HG02981 (cell line): Measurements from ENCODE around the gene DOCK3.
A peak's percentile ranks its signal among the peaks of the same experiment; 100 is the strongest.
"Not testable (repeated sequence)": the region's sequence is repeated elsewhere in the genome, so short reads cannot be mapped to it uniquely, and the experiment has no call there.

ENCODE experiments used
- ATAC-seq: cut with Tn5 transposase; IDR thresholded peaks from one replicate; pipeline ENCODE4 v1.9.1; 2021; ENCODE audit warnings: mild to moderate bottlenecking, moderate library complexity; ENCODE audit not compliant: unreplicated experiment

The DOCK3 gene

GRCh38 chr3:51380601-51381332, 706.0 kb downstream of the DOCK3 start:
- ATAC-seq = no peak

DNA sequence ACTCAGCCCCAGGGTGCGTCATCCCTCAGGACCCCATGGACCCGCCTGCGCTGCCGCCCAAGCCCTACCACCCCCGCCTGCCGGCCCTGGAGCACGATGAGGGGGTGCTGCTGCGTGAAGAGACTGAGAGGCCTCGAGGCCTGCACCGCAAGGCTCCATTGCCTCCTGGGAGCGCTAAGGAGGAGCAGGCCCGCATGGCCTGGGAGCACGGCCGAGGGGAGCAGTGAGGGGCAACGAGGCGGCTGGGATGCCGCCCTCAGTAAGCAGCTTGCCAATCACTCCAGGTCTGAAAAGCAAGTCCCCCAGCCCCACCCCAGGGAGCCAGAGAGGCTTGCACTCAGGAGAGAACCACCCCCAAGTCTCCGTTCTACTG, 706.6 kb downstream of the DOCK3 start:
- no peak for ATAC-seq

- no peak for ATAC-seq
Observed at GRCh38 chr3:51382076-51382745, 707.5 kb downstream of the DOCK3 start.

DNA sequence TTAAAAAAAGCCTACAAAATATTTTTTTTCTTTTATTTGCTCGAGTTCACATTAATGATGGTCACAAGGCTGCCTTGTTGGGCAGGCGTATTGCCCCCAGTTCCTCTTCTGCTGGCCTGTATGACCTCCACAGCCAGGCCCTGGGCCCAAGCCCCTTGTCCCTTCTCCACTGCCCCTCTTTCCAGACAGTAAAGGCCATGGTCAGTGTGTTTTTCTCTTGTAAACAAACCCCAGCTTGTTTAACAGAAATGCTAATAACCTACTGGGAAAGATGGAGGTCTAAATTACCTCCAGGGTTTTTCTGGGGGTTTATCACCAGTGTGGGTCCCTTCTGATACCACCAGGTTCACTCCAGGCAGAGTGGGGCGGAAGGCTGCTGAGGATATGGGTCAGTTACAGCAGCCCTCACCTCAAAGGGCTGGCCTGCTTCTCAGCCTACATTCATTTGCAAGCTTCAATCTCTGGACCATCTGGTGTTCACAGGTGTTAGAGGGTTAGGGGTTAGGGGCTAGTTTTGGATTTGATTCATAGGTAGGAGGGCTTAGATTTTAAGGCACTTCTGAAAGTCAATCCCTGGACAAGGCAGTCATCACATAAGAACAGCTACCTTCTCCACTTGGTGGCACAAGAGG, 708.3 kb downstream of the DOCK3 start:
- ATAC-seq = no peak

- ATAC-seq = peak; percentile 14
Observed at GRCh38 chr3:51384055-51384725, 709.5 kb downstream of the DOCK3 start.

GRCh38 chr3:51384726-51385473, 710.2 kb downstream of the DOCK3 start, which contains the start of gene MANF:
MANF (plus strand) TSS chr3:51385291; CDS start chr3:51385343, 52 bp downstream.
- peak; percentile 96 for ATAC-seq

- ATAC-seq = no peak
Observed at GRCh38 chr3:51385621-51386091, 710.9 kb downstream of the DOCK3 start.

DNA sequence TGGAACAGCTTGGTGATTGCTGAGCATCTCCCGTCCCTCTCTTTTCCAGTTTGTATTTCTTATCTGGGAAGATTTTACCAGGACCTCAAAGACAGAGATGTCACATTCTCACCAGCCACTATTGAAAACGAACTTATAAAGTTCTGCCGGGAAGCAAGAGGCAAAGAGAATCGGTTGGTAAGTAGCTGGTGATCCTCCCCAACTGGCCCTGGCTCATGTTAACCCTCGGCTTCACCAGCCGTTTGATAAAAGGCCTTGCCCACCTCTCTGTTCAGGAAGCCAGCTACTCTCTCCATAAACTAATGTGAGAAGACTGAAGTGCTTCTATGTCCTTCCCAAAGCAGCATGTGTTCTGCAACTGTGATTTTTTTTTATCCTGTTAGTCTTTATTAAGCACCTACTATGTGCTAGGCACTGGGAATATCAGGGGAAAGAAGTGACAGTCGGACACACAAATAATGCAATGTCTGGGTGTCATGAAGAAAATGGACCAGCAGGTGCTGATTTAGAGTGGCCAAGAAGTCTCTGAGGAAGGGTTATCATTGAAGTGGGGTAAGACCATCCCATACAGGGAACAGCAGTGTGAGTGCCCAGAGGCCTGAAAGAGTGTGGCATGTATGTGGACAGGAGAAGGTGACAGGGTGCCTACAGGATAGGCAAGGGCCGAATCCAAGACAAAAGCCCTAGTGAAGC, 711.6 kb downstream of the DOCK3 start:
- ATAC-seq = no peak

DNA sequence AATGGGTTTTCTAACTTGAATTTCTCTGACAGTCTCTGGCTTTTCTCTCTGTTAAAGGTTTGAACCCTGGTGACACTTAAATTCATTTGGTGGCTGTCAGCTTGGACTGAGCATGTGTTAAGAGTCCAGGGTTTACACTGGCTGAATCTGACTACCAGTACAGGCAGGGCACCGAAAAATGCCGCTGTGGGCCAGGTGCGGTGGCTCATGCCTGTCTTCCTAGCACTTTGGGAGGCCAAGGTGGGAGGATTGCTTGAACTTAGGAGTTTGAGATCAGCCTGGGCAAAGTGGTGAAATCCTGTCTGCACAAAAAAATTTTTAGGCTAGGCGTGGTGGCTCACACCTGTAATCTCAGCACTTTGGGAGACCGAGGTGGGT, 712.1 kb downstream of the DOCK3 start:
- ATAC-seq = no peak

- not testable (repeated sequence) for ATAC-seq
Observed at GRCh38 chr3:51387281-51387680, 712.6 kb downstream of the DOCK3 start.

DNA sequence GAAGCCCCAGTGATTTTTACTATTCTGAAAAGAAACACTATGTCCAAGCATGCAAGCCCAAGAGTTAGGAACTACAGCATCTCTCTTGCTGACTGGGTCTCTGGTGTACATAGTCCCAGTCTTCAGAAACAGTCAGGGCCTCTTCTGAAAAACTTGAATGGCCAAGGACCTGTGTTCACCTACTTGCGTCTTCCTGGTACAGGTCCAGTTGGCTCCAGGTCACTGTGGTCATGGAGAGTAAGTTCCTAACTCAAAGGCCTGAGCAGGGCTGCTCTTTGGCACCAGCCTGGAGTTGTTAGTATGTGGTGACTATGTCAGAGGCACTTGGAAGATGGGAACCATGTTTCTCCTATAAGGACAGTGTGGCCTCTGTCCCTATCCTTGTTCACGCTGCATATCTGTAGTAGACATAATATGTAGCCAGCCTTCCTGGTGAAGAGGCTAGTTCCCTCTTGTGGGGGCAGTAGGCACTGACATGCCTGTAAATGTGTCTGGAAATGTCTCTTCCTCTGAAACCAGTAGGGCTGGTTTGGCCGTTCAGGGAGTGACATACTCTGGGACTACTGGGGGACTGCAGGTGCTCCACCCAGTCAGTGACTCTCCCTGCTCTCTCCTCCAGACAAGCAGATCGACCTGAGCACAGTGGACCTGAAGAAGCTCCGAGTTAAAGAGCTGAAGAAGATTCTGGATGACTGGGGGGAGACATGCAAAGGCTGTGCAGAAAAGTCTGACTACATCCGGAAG, 713.7 kb downstream of the DOCK3 start:
- ATAC-seq = no peak

DNA sequence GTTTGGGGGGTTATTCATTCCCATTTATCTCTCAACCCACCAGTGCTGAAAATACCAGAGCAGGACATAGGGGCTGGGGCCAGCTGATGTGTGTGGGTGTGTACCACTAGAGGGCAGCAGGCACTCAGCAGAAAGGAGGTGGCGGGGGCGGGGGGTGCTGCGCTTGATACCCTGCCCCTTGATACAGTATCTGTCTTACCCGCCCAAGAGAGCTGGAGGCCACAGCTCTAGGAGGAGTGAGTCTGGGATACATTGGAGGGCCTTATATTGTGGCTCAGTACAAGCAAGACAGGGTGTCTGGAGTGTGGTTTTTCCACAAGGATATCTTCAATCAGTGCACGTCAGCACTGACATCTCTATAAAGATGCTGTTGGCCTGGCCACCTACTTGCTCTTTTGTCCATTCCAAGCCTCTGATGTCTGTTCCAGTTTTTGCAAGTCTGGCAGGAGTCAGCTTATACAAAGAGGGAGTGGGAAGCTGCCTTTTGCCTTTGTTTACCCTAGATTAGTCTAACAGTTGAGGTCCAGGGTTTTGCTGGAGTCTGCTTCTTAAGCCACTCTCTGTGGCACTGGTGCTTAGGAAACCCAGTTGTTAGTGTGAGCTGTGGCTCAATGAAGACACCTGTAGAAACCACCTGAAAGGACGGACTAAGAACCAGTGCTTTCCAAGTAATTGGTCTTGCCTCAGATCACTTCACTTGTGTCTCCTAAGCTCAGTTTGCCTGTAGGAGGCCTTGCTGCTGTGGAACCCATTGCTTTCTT, 714.9 kb downstream of the DOCK3 start:
- ATAC-seq = no peak

DNA sequence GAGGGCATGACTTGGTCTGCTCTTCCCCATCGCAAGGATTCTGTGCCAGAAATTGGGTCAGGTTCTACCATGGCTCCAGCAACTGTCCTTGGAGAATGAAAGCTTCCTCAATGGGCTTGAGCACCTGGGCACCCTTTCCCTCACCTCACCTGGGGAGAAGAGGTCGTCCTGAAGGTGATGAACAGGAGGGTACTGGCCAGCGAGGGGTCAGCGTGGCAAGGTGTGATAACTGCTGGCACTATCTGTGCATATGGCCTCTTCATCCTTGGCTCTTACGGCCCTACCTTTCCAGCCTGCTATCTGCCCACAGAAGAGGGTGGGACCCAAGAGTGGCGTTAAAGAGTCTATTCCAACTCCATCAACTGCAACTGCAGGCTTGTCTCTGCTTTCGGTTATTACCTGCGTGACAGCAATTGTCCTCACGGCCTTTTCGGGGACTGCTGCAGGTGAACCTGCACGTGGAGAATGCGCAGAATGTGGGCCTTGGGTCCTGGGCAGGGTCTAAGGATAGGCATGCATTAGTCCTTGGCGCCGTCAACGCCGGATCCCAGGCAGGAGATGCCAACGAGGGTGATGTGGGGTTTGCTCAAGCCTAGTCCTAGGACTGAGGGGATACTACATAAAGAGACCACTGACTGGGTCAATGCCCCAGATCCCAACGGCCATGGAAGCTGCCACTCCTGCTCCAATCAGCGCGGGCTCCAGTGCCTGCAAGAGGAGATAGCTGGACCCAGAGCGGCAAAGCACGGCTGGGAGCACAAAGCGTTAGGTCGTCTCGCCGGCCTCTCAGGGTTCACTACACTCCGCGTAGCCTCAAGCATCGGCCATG, 715.7 kb downstream of the DOCK3 start:
- no peak for ATAC-seq

- ATAC-seq = peak; percentile 93
Observed at GRCh38 chr3:51391075-51391565, 716.4 kb downstream of the DOCK3 start, which contains the start of gene RBM15B. RBM15B (plus strand) TSS chr3:51391285; CDS start chr3:51391400, 115 bp downstream.

DNA sequence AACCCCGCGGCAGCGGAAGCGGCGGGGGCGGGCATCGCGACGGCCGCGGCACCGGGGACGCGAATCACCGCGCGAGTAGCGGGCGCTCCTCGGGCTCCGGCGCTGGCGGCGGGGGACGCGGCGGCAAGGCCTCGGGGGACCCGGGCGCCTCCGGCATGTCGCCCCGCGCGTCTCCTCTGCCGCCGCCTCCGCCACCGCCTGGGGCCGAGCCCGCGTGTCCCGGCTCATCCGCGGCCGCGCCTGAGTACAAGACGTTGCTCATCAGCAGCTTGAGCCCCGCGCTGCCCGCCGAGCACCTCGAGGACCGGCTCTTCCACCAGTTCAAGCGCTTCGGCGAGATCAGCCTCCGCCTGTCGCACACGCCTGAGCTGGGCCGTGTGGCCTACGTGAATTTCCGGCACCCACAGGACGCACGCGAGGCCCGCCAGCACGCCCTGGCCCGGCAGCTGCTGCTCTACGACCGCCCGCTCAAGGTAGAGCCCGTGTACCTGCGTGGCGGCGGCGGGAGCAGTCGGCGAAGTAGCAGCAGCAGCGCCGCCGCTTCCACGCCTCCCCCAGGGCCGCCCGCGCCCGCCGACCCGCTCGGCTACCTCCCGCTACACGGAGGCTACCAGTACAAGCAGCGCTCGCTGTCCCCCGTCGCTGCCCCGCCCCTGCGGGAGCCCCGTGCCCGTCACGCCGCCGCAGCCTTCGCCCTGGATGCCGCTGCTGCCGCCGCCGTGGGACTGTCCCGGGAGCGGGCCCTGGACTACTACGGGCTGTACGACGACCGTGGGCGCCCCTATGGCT, 717.0 kb downstream of the DOCK3 start:
- ATAC-seq = peak; percentile 4

DNA sequence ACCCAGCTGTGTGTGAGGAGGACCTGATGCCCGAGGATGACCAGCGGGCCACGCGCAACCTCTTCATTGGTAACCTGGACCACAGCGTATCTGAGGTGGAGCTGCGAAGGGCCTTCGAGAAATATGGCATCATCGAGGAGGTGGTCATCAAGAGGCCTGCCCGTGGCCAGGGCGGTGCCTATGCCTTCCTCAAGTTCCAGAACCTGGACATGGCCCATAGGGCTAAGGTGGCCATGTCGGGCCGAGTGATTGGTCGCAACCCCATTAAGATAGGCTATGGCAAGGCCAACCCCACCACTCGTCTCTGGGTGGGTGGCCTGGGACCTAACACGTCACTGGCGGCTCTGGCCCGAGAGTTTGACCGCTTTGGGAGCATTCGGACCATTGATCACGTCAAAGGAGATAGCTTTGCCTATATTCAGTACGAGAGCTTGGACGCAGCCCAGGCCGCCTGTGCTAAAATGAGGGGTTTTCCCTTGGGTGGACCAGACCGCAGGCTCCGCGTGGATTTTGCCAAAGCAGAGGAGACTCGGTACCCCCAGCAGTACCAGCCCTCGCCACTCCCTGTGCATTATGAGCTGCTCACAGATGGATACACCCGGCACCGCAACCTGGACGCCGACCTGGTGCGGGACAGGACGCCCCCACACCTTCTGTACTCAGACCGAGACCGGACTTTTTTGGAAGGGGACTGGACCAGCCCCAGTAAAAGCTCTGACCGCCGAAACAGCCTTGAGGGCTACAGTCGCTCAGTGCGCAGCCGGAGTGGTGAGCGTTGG, 717.8 kb downstream of the DOCK3 start:
- no peak for ATAC-seq
